ENCODE measurements around the gene FTH1. TPM values are rescaled to one million over a fixed set of nuclear protein-coding genes. Genes with fewer than 3 reads are reported as not detected.

The FTH1 gene
- total and polyA plus RNA-seq, 11 donors = 1,764 to 5,397 (median 2,454) TPM

GRCh38 chr11:61969838-61970662, 2.6 kb upstream of the FTH1 start:
- ATAC-seq (no peak), DNase-seq (no peak)
- Histone ChIP-seq H3K27me3 (no peaks in the 10 kb centered on the region), H3K9me3 (no peaks in the 10 kb centered on the region), H3K4me3 (peak overlapping the region in 1 of 12 donors; percentile 74), H3K27ac (peak overlapping the region; percentile 86 to 100 (median 96)), H3K36me3 (peaks cover 0 to 15% (median 8%) of the 10 kb centered on the region in 9 donors), H3K4me1 (peaks cover 25 to 76% (median 56%) of the 10 kb centered on the region in 12 donors)
- WGBS, 4 donors = 92 to 96% (median 95%) methylated on average over 2 of the region's 2 CpGs
- intact Hi-C loops (cut with DNase I) = loop anchor here in 6 of 10 donors (2.0 to 10.0 kb wide), 6 partner anchors 55 to 137 kb away; no protein-coding TSS in a partner anchor
- peak in 1 of 2 donors; percentile 18 for TF ChIP-seq POLR2A (IDR thresholded peaks at IDR 0.05)
- TF ChIP-seq CTCF (IDR thresholded peaks at IDR 0.05) = no peak

GRCh38 chr11:61969391-61969758, 1.9 kb upstream of the FTH1 start:
- Histone ChIP-seq H3K9me3 (no peaks in the 10 kb centered on the region), H3K4me1 (peaks cover 26 to 80% (median 57%) of the 10 kb centered on the region in 12 donors), H3K27ac (peak overlapping the region in 9 of 12 donors; percentile 89 to 100 (median 99)), H3K36me3 (peaks cover 0 to 22% (median 14%) of the 10 kb centered on the region in 9 donors), H3K27me3 (no peaks in the 10 kb centered on the region), H3K4me3 (peak overlapping the region in 1 of 12 donors; percentile 74)
- DNase-seq (no peak), ATAC-seq (no peak)
- 91 to 96% (median 94%) methylated on average over 7 of the region's 7 CpGs for WGBS, 4 donors
- intact Hi-C loops (cut with DNase I) = loop anchor here in 3 of 10 donors (5.0 to 10.0 kb wide), 3 partner anchors 85 to 138 kb away; no protein-coding TSS in a partner anchor
- TF ChIP-seq POLR2A (IDR thresholded peaks at IDR 0.05) (no peak), CTCF (IDR thresholded peaks at IDR 0.05) (no peak)

GRCh38 chr11:61968758-61969390, 1.4 kb upstream of the FTH1 start:
- ATAC-seq = no peak
- TF ChIP-seq POLR2A (IDR thresholded peaks at IDR 0.05) (no peak), CTCF (IDR thresholded peaks at IDR 0.05) (no peak)
- Histone ChIP-seq H3K27me3 (no peaks in the 10 kb centered on the region), H3K36me3 (peaks cover 0 to 27% (median 19%) of the 10 kb centered on the region in 9 donors), H3K4me1 (peaks cover 30 to 82% (median 60%) of the 10 kb centered on the region in 12 donors), H3K4me3 (peak overlapping the region in 9 of 12 donors; percentile 66 to 98 (median 95)), H3K9me3 (no peaks in the 10 kb centered on the region), H3K27ac (peak overlapping the region; percentile 94 to 100 (median 99))
- whole genome bisulfite sequencing, 4 donors = 93 to 95% (median 94%) methylated on average over 16 of the region's 16 CpGs
- DNase-seq = peak in 1 of 5 donors; percentile 13
- intact Hi-C loops (cut with DNase I) = loop anchor here in 3 of 10 donors (5.0 to 10.0 kb wide), 3 partner anchors 86 to 138 kb away; no protein-coding TSS in a partner anchor
